ENCODE results near the gene CTDSP2. TPM values are rescaled to one million over a fixed set of nuclear protein-coding genes. Genes with fewer than 3 reads are reported as not detected.

CTDSP2 gene
- total RNA-seq, 1 donor from 2014 or later: 171 TPM

DNA sequence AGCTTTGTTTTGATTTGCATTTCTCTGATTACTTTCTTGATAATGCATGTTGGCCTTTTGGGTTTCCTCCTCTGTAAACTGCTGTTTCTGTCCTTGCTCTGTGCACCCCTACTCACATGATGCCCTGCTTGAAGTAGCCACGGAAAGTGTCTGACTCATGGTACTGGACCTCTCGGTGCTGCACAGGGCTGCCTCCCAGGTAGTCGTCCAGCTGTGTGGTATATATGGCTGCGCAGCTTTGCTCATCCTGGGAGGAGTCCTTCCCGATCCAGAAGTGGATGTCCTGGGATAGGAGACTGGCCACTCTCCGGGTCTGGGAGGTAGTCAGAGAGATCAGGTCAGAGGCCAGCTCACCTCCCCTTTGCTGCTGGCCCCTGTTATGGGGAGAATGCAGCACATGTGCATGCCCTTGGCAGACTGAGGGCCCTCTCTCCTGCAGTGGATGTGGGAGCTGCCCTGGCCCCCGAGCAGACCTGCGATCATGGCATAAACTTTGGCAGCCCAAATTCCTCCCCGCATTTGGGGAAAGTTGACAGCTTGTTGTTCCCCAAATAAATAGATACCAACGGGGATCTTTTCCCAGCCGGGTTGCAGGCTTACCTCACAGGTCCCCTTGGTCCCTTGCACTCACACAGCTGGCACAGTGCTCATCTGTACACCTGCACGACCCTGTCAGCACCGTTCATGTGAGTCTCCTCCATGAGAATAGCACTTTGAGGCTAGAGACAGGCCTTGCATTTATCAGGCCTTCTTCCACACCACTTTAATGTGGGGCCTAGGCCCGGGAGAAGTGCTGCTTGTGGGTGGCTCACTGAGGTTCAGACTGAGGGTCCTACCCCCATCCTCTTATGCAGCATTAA lies 33.2 kb downstream of the CTDSP2 start:
- H3K27ac Mint-ChIP-seq (ENCODE audit: unreplicated experiment): no peak overlapping the region
- H3K4me3 Mint-ChIP-seq (ENCODE audit: unreplicated experiment): no peak overlapping the region
- H3K27me3 Mint-ChIP-seq (ENCODE audit: unreplicated experiment): no peaks in the 10 kb centered on the region
- no peaks in the 10 kb centered on the region for H3K4me1 Mint-ChIP-seq (ENCODE audit: unreplicated experiment)
- H3K9me3 Mint-ChIP-seq (ENCODE audit: unreplicated experiment): no peaks in the 10 kb centered on the region
- peaks cover 5% of the 10 kb centered on the region for H3K36me3 Mint-ChIP-seq (ENCODE audit: unreplicated experiment)
- DNase-seq (ENCODE audit: extremely low spot score, unreplicated experiment): no peak
- TF ChIP-seq, protein P1, sequence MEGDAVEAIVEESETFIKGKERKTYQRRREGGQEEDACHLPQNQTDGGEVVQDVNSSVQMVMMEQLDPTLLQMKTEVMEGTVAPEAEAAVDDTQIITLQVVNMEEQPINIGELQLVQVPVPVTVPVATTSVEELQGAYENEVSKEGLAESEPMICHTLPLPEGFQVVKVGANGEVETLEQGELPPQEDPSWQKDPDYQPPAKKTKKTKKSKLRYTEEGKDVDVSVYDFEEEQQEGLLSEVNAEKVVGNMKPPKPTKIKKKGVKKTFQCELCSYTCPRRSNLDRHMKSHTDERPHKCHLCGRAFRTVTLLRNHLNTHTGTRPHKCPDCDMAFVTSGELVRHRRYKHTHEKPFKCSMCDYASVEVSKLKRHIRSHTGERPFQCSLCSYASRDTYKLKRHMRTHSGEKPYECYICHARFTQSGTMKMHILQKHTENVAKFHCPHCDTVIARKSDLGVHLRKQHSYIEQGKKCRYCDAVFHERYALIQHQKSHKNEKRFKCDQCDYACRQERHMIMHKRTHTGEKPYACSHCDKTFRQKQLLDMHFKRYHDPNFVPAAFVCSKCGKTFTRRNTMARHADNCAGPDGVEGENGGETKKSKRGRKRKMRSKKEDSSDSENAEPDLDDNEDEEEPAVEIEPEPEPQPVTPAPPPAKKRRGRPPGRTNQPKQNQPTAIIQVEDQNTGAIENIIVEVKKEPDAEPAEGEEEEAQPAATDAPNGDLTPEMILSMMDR (IDR thresholded peaks at IDR 0.05): no peak

DNA sequence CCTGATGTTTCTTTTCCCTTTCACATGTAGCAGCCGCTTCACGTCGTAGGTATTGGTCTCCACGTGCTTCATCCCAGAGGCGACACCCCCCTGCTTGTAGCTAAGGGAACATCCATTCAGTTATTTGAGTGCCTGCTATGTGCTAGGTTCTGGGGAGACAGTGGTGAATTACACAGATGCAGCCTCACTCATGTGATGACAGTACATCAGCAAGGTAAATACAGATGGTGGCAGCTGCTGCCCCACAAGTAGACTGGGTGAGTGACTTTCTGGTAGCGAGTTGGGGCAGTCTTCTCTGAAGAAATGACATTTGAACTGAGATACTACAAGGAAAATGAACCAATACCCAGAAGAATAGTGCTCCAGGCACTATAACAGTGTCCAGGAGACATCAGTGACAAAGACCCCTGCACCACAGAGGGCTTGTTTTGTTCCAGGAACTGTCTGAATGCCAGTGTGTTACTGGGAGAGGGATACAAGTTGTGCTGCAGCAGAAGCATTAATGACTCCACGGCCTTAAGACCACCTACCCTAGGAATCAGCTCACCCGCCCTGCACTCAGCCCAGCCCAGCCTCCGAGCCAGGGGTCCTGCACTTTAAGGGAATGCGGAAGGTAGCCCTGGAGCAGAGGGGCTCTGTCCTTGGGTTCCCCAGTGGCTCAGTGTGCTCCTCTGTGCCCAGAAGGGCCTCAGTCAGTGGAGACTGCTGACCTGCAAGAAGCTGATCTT lies 35.3 kb downstream of the CTDSP2 start:
- Mint-ChIP-seq H3K36me3 (ENCODE audit: unreplicated experiment) (peaks cover 8% of the 10 kb centered on the region), H3K27me3 (ENCODE audit: unreplicated experiment) (no peaks in the 10 kb centered on the region), H3K4me3 (ENCODE audit: unreplicated experiment) (no peak overlapping the region), H3K27ac (ENCODE audit: unreplicated experiment) (no peak overlapping the region), H3K9me3 (ENCODE audit: unreplicated experiment) (no peaks in the 10 kb centered on the region), H3K4me1 (ENCODE audit: unreplicated experiment) (no peaks in the 10 kb centered on the region)
- no peak for DNase-seq (ENCODE audit: extremely low spot score, unreplicated experiment)
- TF ChIP-seq, protein P1 (IDR thresholded peaks at IDR 0.05): no peak

DNA sequence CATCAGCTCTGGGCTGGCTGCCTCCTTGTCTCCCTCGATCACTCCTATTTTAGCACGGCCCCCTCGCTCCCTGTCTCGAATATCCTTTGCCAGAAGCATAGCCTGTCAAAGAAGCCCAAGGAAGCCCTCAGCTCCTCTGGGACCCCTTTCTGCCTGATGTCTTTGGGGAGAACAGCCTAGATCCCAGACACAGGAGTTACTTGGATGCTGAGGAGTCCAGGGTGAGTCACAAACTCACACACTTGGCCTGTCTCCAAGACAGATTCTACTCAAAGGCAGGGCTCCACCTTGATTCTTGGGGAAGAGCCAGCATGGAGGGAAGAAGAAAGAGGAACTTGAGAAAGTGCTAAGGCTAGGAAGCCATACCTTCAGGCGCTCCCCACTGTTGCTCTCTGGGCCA lies 36.1 kb downstream of the CTDSP2 start:
- no peaks in the 10 kb centered on the region for H3K4me1 Mint-ChIP-seq (ENCODE audit: unreplicated experiment)
- TF ChIP-seq, protein P1 (IDR thresholded peaks at IDR 0.05): no peak
- H3K36me3 Mint-ChIP-seq (ENCODE audit: unreplicated experiment): peaks cover 8% of the 10 kb centered on the region
- no peak overlapping the region for H3K27ac Mint-ChIP-seq (ENCODE audit: unreplicated experiment)
- H3K9me3 Mint-ChIP-seq (ENCODE audit: unreplicated experiment): no peaks in the 10 kb centered on the region
- no peak for DNase-seq (ENCODE audit: extremely low spot score, unreplicated experiment)
- H3K4me3 Mint-ChIP-seq (ENCODE audit: unreplicated experiment): no peak overlapping the region
- no peaks in the 10 kb centered on the region for H3K27me3 Mint-ChIP-seq (ENCODE audit: unreplicated experiment)

DNA sequence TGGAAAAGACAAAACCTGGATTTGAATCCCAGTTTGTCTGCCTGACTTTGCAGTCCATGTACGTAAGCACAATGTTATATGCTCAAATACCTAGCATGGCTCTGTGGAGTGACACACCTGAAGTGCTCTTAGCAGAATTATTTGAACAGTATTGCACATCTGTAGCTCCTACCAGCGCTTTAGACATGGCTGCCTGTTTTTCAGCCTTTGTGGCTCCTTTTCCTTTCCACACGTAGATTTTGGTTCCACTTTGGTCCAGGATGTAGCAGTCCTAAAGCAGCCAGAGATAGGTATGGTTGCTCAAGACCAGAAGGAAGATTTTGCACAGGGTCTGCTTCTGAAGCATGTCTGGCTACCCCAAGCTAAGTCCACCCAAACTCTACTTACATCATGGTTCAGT lies 37.1 kb downstream of the CTDSP2 start:
- Mint-ChIP-seq H3K9me3 (ENCODE audit: unreplicated experiment) (no peaks in the 10 kb centered on the region), H3K4me3 (ENCODE audit: unreplicated experiment) (no peak overlapping the region), H3K27ac (ENCODE audit: unreplicated experiment) (no peak overlapping the region), H3K27me3 (ENCODE audit: unreplicated experiment) (no peaks in the 10 kb centered on the region), H3K36me3 (ENCODE audit: unreplicated experiment) (peaks cover 10% of the 10 kb centered on the region), H3K4me1 (ENCODE audit: unreplicated experiment) (no peaks in the 10 kb centered on the region)
- DNase-seq (ENCODE audit: extremely low spot score, unreplicated experiment): no peak
- TF ChIP-seq, protein P1 (IDR thresholded peaks at IDR 0.05): no peak

DNA sequence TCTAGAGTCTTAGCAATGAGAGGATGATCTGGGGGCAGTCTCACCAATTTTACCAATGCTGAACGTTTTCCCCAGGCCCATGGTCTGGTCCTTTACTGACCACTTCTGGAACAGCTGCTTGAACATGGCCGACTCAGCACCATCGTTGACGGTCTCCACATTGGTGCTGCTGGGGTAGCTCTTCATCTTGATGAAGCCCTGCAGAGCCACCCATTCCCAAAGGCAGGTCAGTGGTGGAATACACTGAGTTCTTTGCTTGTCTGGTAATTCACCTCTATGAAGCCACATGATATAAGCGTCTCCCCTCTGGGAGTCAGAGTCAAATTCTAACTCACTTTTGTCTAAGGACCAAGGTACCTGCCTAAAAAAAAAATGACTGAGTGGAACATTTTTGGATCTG lies 38.2 kb downstream of the CTDSP2 start:
- no peaks in the 10 kb centered on the region for H3K27me3 Mint-ChIP-seq (ENCODE audit: unreplicated experiment)
- no peak overlapping the region for H3K4me3 Mint-ChIP-seq (ENCODE audit: unreplicated experiment)
- DNase-seq (ENCODE audit: extremely low spot score, unreplicated experiment): no peak
- no peaks in the 10 kb centered on the region for H3K9me3 Mint-ChIP-seq (ENCODE audit: unreplicated experiment)
- no peak overlapping the region for H3K27ac Mint-ChIP-seq (ENCODE audit: unreplicated experiment)
- TF ChIP-seq, protein P1 (IDR thresholded peaks at IDR 0.05): no peak
- H3K4me1 Mint-ChIP-seq (ENCODE audit: unreplicated experiment): no peaks in the 10 kb centered on the region
- H3K36me3 Mint-ChIP-seq (ENCODE audit: unreplicated experiment): peaks cover 10% of the 10 kb centered on the region
